GM13976 (cell line): ENCODE measurements around the gene EBF3.

Source experiments
- DNase-seq: peaks from one replicate; pipeline ENCODE4 v3.0.0; 2012; ENCODE audit warnings: low spot score
- CTCF ChIP-seq: IDR thresholded peaks from 2 replicates; pipeline ENCODE4 v1.5.1; 2012; ENCODE audit warnings: borderline replicate concordance, mild to moderate bottlenecking; ENCODE audit not compliant: insufficient read depth; ENCODE audit errors: extremely low read depth, missing control alignments, control extremely low read depth
- in situ Hi-C: fragments of 300-500 bp; cut with MboI; formaldehyde crosslinking; loops from one replicate; pipeline ENCODE4 v1.12.0; 2022; ENCODE audit warnings: low sequenced_read_pairs, mixed read lengths, inconsistent platforms; ENCODE audit not compliant: unreplicated experiment

EBF3 gene

GRCh38 chr10:129860396-129860795 lies 103.7 kb downstream of the EBF3 start:
- TF ChIP-seq CTCF = no peak
- in situ Hi-C loops = no loop called here
- no peak for DNase-seq

- in situ Hi-C loops = no loop called here
- no peak for TF ChIP-seq CTCF
- DNase-seq = no peak
These were observed 104.5 kb downstream of the EBF3 start for GRCh38 chr10:129859536-129859935.

- in situ Hi-C loops = no loop called here
- no peak for DNase-seq
These were observed 106.7 kb downstream of the EBF3 start for GRCh38 chr10:129857242-129857960.

GRCh38 chr10:129855836-129856563 lies 108.1 kb downstream of the EBF3 start:
- no peak for DNase-seq
- TF ChIP-seq CTCF = no peak
- in situ Hi-C loops = no loop called here

More at GRCh38 chr10:129857242-129857960, 106.7 kb downstream of the EBF3 start:
- no peak for TF ChIP-seq CTCF

GRCh38 chr10:129854796-129855705 lies 109.0 kb downstream of the EBF3 start:
- no peak for TF ChIP-seq CTCF
- DNase-seq = no peak
- in situ Hi-C loops = no loop called here

GRCh38 chr10:129854158-129854557 lies 109.9 kb downstream of the EBF3 start:
- no peak for DNase-seq
- TF ChIP-seq CTCF = no peak
- in situ Hi-C loops = no loop called here
